Neural cell (in vitro differentiated cells): ENCODE measurements around the gene SVEP1. TPM values are rescaled to one million over a fixed set of nuclear protein-coding genes. Genes with fewer than 3 reads are reported as not detected.

ENCODE experiments used
- H2AFZ ChIP-seq: fragments of 200-600, 300-800 bp; sonication (generic), shearing (Covaris generic); 2 replicates; pipeline ENCODE4 v1.6.0; 2014; ENCODE audit warnings: low read depth, mild to moderate bottlenecking, antibody characterized with exemption, low read length, moderate library complexity
- H3F3A ChIP-seq: fragments of 200-600 bp; shearing (Covaris generic); 2 replicates; pipeline ENCODE4 v1.6.1; 2016; ENCODE audit warnings: mild to moderate bottlenecking, moderate library complexity, mixed read lengths, antibody characterized with exemption, low read length; ENCODE audit not compliant: insufficient read depth, poor library complexity, severe bottlenecking
- H3K27ac ChIP-seq: fragments of 200-600, 300-800 bp; sonication (generic), shearing (Covaris generic); 2 replicates; pipeline ENCODE4 v1.5.1; 2014; ENCODE audit warnings: mild to moderate bottlenecking, low read length, moderate library complexity
- H3K27me3 ChIP-seq: fragments of 300-800, 200-600 bp; sonication (generic), shearing (Covaris generic); 2 replicates; pipeline ENCODE4 v1.6.0; 2014; ENCODE audit warnings: mild to moderate bottlenecking, low read depth, low read length, moderate library complexity; ENCODE audit not compliant: insufficient read depth
- H3K36me3 ChIP-seq: fragments of 300-800, 200-600 bp; sonication (generic), shearing (Covaris generic); 2 replicates; pipeline ENCODE4 v1.5.1; 2014; ENCODE audit warnings: mild to moderate bottlenecking, antibody characterized with exemption, low read length, moderate library complexity; ENCODE audit not compliant: insufficient read depth
- H3K4me2 ChIP-seq: fragments of 300-800, 200-600 bp; sonication (generic), shearing (Covaris generic); 2 replicates; pipeline ENCODE4 v1.6.0; 2014; ENCODE audit warnings: mild to moderate bottlenecking, low read length
- H3K4me3 ChIP-seq: fragments of 300-800, 200-600 bp; sonication (generic), shearing (Covaris generic); 2 replicates; pipeline ENCODE4 v1.5.1; 2014; ENCODE audit warnings: mild to moderate bottlenecking, low read length, moderate library complexity
- H3K79me2 ChIP-seq: fragments of 200-600 bp; shearing (Covaris generic); replicated peaks from 2 replicates; pipeline ENCODE4 v1.6.0; 2014; ENCODE audit warnings: mild to moderate bottlenecking, low read length, moderate library complexity; ENCODE audit not compliant: insufficient read depth
- H3K9ac ChIP-seq: fragments of 300-800, 200-600 bp; sonication (generic), shearing (Covaris generic); 2 replicates; pipeline ENCODE4 v1.6.1; 2016; ENCODE audit warnings: mild to moderate bottlenecking, low read length, mixed read lengths
- H3K9me2 ChIP-seq: fragments of 200-600 bp; shearing (Covaris generic); 2 replicates; pipeline ENCODE4 v1.6.1; 2016; ENCODE audit warnings: mild to moderate bottlenecking, low read length, mixed read lengths; ENCODE audit not compliant: insufficient read depth
- H3K9me3 ChIP-seq: fragments of 200-600, 300-800 bp; sonication (generic), shearing (Covaris generic); 2 replicates; pipeline ENCODE4 v1.6.1; 2016; ENCODE audit warnings: mild to moderate bottlenecking, mixed run types, low read length, moderate library complexity, mixed read lengths
- H4K20me1 ChIP-seq: fragments of 200-600 bp; shearing (Covaris generic); 2 replicates; pipeline ENCODE4 v1.6.1; 2016; ENCODE audit warnings: mild to moderate bottlenecking, mixed run types; ENCODE audit not compliant: insufficient read depth
- CTCF ChIP-seq: fragments of 450-650 bp; IDR thresholded peaks from 2 replicates; pipeline ENCODE4 v1.5.1; 2014; ENCODE audit warnings: antibody characterized with exemption, mild to moderate bottlenecking, moderate library complexity; ENCODE audit not compliant: poor library complexity, severe bottlenecking
- EP300 ChIP-seq: fragments of 450-650 bp; conservative IDR thresholded peaks from 2 replicates; pipeline ENCODE4 v1.6.1; 2014; ENCODE audit warnings: antibody characterized with exemption, mild to moderate bottlenecking, moderate library complexity; ENCODE audit not compliant: poor library complexity, severe bottlenecking
- EZH2 ChIP-seq: fragments of 200-600, 300-800 bp; shearing (Covaris generic), sonication (generic); IDR thresholded peaks from 2 replicates; pipeline ENCODE4 v1.6.1; 2014; ENCODE audit warnings: antibody characterized with exemption, low read length, borderline replicate concordance, mild to moderate bottlenecking; ENCODE audit not compliant: insufficient read depth, poor library complexity, severe bottlenecking
- MXI1 ChIP-seq: fragments of 450-650 bp; conservative IDR thresholded peaks from 2 replicates; pipeline ENCODE4 v1.6.1; 2014; ENCODE audit warnings: antibody characterized with exemption, mild to moderate bottlenecking; ENCODE audit not compliant: poor library complexity, severe bottlenecking
- POLR2AphosphoS5 ChIP-seq: IDR thresholded peaks from 2 replicates; pipeline ENCODE4 v1.6.1; 2012
- RAD21 ChIP-seq: fragments of 450-650 bp; conservative IDR thresholded peaks from 2 replicates; pipeline ENCODE4 v1.6.1; 2014; ENCODE audit warnings: antibody characterized with exemption, mild to moderate bottlenecking, moderate library complexity
- SMC3 ChIP-seq: fragments of 450-650 bp; conservative IDR thresholded peaks from 2 replicates; pipeline ENCODE4 v1.6.1; 2014; ENCODE audit warnings: antibody characterized with exemption, mild to moderate bottlenecking, moderate library complexity; ENCODE audit not compliant: poor library complexity
- TAF1 ChIP-seq: IDR thresholded peaks from 2 replicates; pipeline ENCODE4 v1.6.1; 2012; ENCODE audit warnings: low read depth
- polyA plus RNA-seq: library from polyadenylated mRNA; depleted of rRNA; stranded (reverse); fragments of >200 nt; gene quantifications from 2 replicates; pipeline ENCODE4 v1.2.3, GENCODE V29; 2014
- TF ChIP-seq, protein P1 (sequence below): IDR thresholded peaks from 2 replicates; pipeline ENCODE4 v1.6.1; 2012; ENCODE audit warnings: borderline replicate concordance

SVEP1 gene
- polyA plus RNA-seq, 1 donor from 2014 or later: 0.10 TPM

- no peaks in the 10 kb centered on the region for H3K36me3 ChIP-seq
- H3K27me3 ChIP-seq: no peaks in the 10 kb centered on the region
- H4K20me1 ChIP-seq: no peaks in the 10 kb centered on the region
- no peak overlapping the region for H3K4me2 ChIP-seq
- no peaks in the 10 kb centered on the region for H3K9me2 ChIP-seq
- H3K27ac ChIP-seq: no peak overlapping the region
- no peaks in the 10 kb centered on the region for H3K79me2 ChIP-seq
- H2AFZ ChIP-seq: no peak overlapping the region
- TF ChIP-seq RAD21 (peak; percentile 43), POLR2AphosphoS5 (no peak), MXI1 (no peak), TAF1 (no peak), CTCF (peak; percentile 59), SMC3 (peak; percentile 64), EZH2 (no peak), EP300 (no peak)
- TF ChIP-seq, protein P1, sequence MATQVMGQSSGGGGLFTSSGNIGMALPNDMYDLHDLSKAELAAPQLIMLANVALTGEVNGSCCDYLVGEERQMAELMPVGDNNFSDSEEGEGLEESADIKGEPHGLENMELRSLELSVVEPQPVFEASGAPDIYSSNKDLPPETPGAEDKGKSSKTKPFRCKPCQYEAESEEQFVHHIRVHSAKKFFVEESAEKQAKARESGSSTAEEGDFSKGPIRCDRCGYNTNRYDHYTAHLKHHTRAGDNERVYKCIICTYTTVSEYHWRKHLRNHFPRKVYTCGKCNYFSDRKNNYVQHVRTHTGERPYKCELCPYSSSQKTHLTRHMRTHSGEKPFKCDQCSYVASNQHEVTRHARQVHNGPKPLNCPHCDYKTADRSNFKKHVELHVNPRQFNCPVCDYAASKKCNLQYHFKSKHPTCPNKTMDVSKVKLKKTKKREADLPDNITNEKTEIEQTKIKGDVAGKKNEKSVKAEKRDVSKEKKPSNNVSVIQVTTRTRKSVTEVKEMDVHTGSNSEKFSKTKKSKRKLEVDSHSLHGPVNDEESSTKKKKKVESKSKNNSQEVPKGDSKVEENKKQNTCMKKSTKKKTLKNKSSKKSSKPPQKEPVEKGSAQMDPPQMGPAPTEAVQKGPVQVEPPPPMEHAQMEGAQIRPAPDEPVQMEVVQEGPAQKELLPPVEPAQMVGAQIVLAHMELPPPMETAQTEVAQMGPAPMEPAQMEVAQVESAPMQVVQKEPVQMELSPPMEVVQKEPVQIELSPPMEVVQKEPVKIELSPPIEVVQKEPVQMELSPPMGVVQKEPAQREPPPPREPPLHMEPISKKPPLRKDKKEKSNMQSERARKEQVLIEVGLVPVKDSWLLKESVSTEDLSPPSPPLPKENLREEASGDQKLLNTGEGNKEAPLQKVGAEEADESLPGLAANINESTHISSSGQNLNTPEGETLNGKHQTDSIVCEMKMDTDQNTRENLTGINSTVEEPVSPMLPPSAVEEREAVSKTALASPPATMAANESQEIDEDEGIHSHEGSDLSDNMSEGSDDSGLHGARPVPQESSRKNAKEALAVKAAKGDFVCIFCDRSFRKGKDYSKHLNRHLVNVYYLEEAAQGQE: no peak
- no peak overlapping the region for H3K4me3 ChIP-seq
- no peaks in the 10 kb centered on the region for H3K9me3 ChIP-seq
- H3F3A ChIP-seq: no peaks in the 10 kb centered on the region
- H3K9ac ChIP-seq: no peak overlapping the region
Measured at GRCh38 chr9:110452227-110452801, 127.2 kb downstream of the SVEP1 start.

DNA sequence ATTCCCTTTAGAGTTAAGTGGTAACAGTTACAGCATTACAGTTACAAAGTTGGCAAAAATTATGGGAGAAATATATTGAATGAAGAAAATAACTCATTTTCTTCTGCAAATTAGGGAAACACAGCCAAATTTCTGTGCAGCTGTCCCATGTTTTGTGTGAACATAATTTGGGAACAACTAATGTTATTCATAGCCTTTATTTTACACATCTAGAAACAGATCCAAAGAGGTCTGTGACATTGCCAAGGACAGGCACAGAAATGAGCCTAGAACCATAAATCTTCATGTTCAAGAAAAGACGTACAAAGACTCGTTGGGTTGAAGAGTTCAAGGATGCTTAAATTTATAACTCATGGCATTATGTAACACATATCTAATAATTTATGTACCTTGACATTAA lies 127.8 kb downstream of the SVEP1 start:
- no peaks in the 10 kb centered on the region for H3K36me3 ChIP-seq
- no peaks in the 10 kb centered on the region for H3K79me2 ChIP-seq
- H3K27ac ChIP-seq: no peak overlapping the region
- no peaks in the 10 kb centered on the region for H3K9me2 ChIP-seq
- H3K4me3 ChIP-seq: no peak overlapping the region
- no peak for TF ChIP-seq RAD21
- TF ChIP-seq SMC3: no peak
- no peak for TF ChIP-seq MXI1
- TF ChIP-seq CTCF: no peak
- H3K27me3 ChIP-seq: no peaks in the 10 kb centered on the region
- H3F3A ChIP-seq: no peaks in the 10 kb centered on the region
- no peak overlapping the region for H2AFZ ChIP-seq
- H3K9me3 ChIP-seq: no peaks in the 10 kb centered on the region
- H3K4me2 ChIP-seq: no peak overlapping the region
- H3K9ac ChIP-seq: no peak overlapping the region
- H4K20me1 ChIP-seq: no peaks in the 10 kb centered on the region
